ENCODE results near the gene PMS1. TPM values are rescaled to one million over a fixed set of nuclear protein-coding genes. Genes with fewer than 3 reads are reported as not detected.

Gene PMS1
- total and polyA plus RNA-seq, 9 of the 15 experiments (the other 6 are each of a cell fraction or from before 2014, with no cell fraction given), result 14.5 to 29.8 (median 24.7) TPM

GRCh38 chr2:189854187-189854586, 69.9 kb downstream of the PMS1 start (continued):
- no peak for TF ChIP-seq HMBOX1 (IDR thresholded peaks at IDR 0.05)
- TF ChIP-seq CREM (IDR thresholded peaks at IDR 0.05; ENCODE audit: low read depth), result no peak
- no peak for TF ChIP-seq GATA2 (CRISPR knock-in tag; IDR thresholded peaks at IDR 0.05)
- TF ChIP-seq CBFB (CRISPR knock-in tag; IDR thresholded peaks at IDR 0.05), result no peak
- no peak for TF ChIP-seq ZFP1 (CRISPR knock-in tag; IDR thresholded peaks at IDR 0.05)

GRCh38 chr2:189854940-189855339, 70.7 kb downstream of the PMS1 start:
- in situ Hi-C loops (cut with MboI), result no loop called here
- WGBS (ENCODE audit: insufficient coverage, low coverage, missing lambda C conversion rate), result 94% methylated on average over 3 of the region's 3 CpGs
- no peaks in the 10 kb centered on the region for H3K27me3 ChIP-seq (ENCODE audit: control insufficient read depth in 2 of 2, insufficient read depth in 2 of 2, low read length in 2 of 2)
- ChIA-PET CTCF (ENCODE audit: low intra/inter-chr PET ratio) (no interaction called here), POLR2A (no interaction called here)
- no peak overlapping the region for H3K9ac ChIP-seq (ENCODE audit: insufficient read depth in 1 of 2, low read depth in 2 of 2, low read length in 2 of 2)
- H3K79me2 ChIP-seq (ENCODE audit: control insufficient read depth, insufficient read depth, low read length), result no peaks in the 10 kb centered on the region
- ATAC-seq, result no peak
- peaks cover 25% of the 10 kb centered on the region; the same call in 1 of the 3 replicates for H3K36me3 ChIP-seq (ENCODE audit: control insufficient read depth, insufficient read depth, low read length)
- H4K20me1 ChIP-seq (replicated peaks; ENCODE audit: control insufficient read depth, insufficient read depth, low read length), result no peaks in the 10 kb centered on the region
- no peaks in the 10 kb centered on the region for H3K4me1 ChIP-seq (replicated peaks in 1 of 2; ENCODE audit: control insufficient read depth in 2 of 2, insufficient read depth in 2 of 2, low read length in 2 of 2)
- TF ChIP-seq TEAD4 (IDR thresholded peaks at IDR 0.05; ENCODE audit: low read length) (no peak), TEAD4 (CRISPR knock-in tag; IDR thresholded peaks at IDR 0.05; ENCODE audit: borderline replicate concordance) (no peak), BHLHE40 (IDR thresholded peaks at IDR 0.05; ENCODE audit: low read length) (no peak), KAT8 (IDR thresholded peaks at IDR 0.05; ENCODE audit: low read depth) (no peak), KAT2B (IDR thresholded peaks at IDR 0.05; ENCODE audit: low read depth, low read length) (no peak), MECOM (CRISPR knock-in tag; IDR thresholded peaks at IDR 0.05) (no peak), HNRNPK (IDR thresholded peaks at IDR 0.05; ENCODE audit: low read depth, low read length, poor library complexity, severe bottlenecking) (no peak), ZNF316 (IDR thresholded peaks at IDR 0.05) (no peak), TCF7L2 (IDR thresholded peaks at IDR 0.05; ENCODE audit: low read depth, low read length) (no peak), ZKSCAN3 (CRISPR knock-in tag; IDR thresholded peaks at IDR 0.05) (no peak), FOXP4 (CRISPR knock-in tag; IDR thresholded peaks at IDR 0.05; ENCODE audit: borderline replicate concordance) (no peak), TAF9B (IDR thresholded peaks at IDR 0.05; ENCODE audit: partially characterized antibody) (no peak), BDP1 (IDR thresholded peaks at IDR 0.05; ENCODE audit: insufficient read depth, insufficient read length) (no peak), EP300 (IDR thresholded peaks at IDR 0.05; ENCODE audit: low read length) (no peak)
- DNase-seq (ENCODE audit: extremely low read depth in 1 of 4, low spot score in 3 of 4), result no peak
- no peak overlapping the region for H2AFZ ChIP-seq (ENCODE audit: low read depth, low read length)
- no peaks in the 10 kb centered on the region for H3K9me1 ChIP-seq (ENCODE audit: control insufficient read depth, insufficient read depth, low read length)
- no peak overlapping the region for H3K27ac ChIP-seq (ENCODE audit: extremely low read depth, low read depth, low read length)
- no peak overlapping the region for H3K4me3 ChIP-seq
- FAIRE-seq, result no peak
- no peaks in the 10 kb centered on the region for H3K9me3 ChIP-seq (replicated peaks; ENCODE audit: control insufficient read depth, insufficient read depth, low read depth, low read length)
- no peak overlapping the region for H3K4me2 ChIP-seq (ENCODE audit: insufficient read depth, low read length)
- no TSS peak for BruUV-seq (replicated peaks)
- intact Hi-C loops (cut with micrococcal nuclease), result no loop called here
